Endothelial cell of umbilical vein (primary cell): Measurements from ENCODE around the gene TSHZ1. TPM values are rescaled to one million over a fixed set of nuclear protein-coding genes. Genes with fewer than 3 reads are reported as not detected.

Source experiments
- BruUV-seq: library from RNA; stranded (reverse); fragments of 400-500 nt; replicated peaks from 2 replicates; lab custom pipeline; 2021; lab: Mats Ljungman, UMichigan
- CTCF ChIA-PET: fragments of 300-600, 350-600 bp; sonication (Branson Sonifier 250); formaldehyde crosslinking; loops from one replicate; lab custom pipeline; 2021; ENCODE audit warnings: antibody characterized with exemption, inconsistent platforms; lab: Charles Lee
- POLR2A ChIA-PET: fragments of 300-600, 350-600 bp; sonication (Branson Sonifier 250); formaldehyde crosslinking; loops from one replicate; lab custom pipeline; 2021; ENCODE audit warnings: antibody characterized with exemption, inconsistent platforms; lab: Charles Lee
- DNase-seq: peaks from one replicate; pipeline ENCODE4 v3.0.0-alpha.2; 2011; ENCODE audit warnings: low read depth, low spot score
- FAIRE-seq: peaks from 2 replicates; lab custom pipeline; 2011; peaks lifted over from hg19 to GRCh38; lab: Jason Lieb, UNC
- H2AFZ ChIP-seq: 2 replicates; pipeline ENCODE4 v1.6.0; 2012; ENCODE audit warnings: low read depth, low read length, control low read depth, inconsistent platforms
- H3K27ac ChIP-seq: 2 replicates; pipeline ENCODE4 v1.5.1; 2011; ENCODE audit warnings: low read depth, mild to moderate bottlenecking, control low read depth, low read length, moderate library complexity; ENCODE audit not compliant: insufficient read depth
- H3K27me3 ChIP-seq, 2 experiments: 2 replicates each; pipeline versions ENCODE4 v1.6.0 to v1.6.1; 2011; ENCODE audit warnings: low read length in 2 of 2, mixed read lengths in 1 of 2; ENCODE audit not compliant: control insufficient read depth in 2 of 2, insufficient read depth in 2 of 2
- H3K36me3 ChIP-seq, 2 experiments: 2 replicates in 1 of 2; 3 replicates in 1 of 2; pipeline ENCODE4 v1.5.1; 2011; ENCODE audit warnings: low read length in 2 of 2, mild to moderate bottlenecking in 1 of 2, moderate library complexity in 1 of 2; ENCODE audit not compliant: control insufficient read depth in 2 of 2, insufficient read depth in 2 of 2; ENCODE audit errors: extremely low read depth in 1 of 2
- H3K4me1 ChIP-seq: 3 replicates; pipeline ENCODE4 v1.5.1; 2011; ENCODE audit warnings: mild to moderate bottlenecking, low read length; ENCODE audit not compliant: control insufficient read depth, insufficient read depth; ENCODE audit errors: extremely low read depth
- H3K4me2 ChIP-seq: 2 replicates; pipeline ENCODE4 v1.6.1; 2011; ENCODE audit warnings: low read length, control low read depth, mixed read lengths; ENCODE audit not compliant: insufficient read depth
- H3K4me3 ChIP-seq, 3 experiments: fragments of 200-600 bp in 1 of 3; sonication (generic), shearing (Covaris generic) in 1 of 3; replicated peaks in 1 of 3; 2 replicates each; pipeline ENCODE4 v1.5.1; 2011 to 2016; ENCODE audit warnings: control low read depth in 3 of 3, low read length in 3 of 3, mild to moderate bottlenecking in 2 of 3, inconsistent platforms in 1 of 3, low read depth in 1 of 3, moderate library complexity in 1 of 3; ENCODE audit not compliant: insufficient read depth in 1 of 3
- H3K79me2 ChIP-seq: 2 replicates; pipeline ENCODE4 v1.6.0; 2012; ENCODE audit warnings: low read length, inconsistent platforms; ENCODE audit not compliant: control insufficient read depth, insufficient read depth
- H3K9ac ChIP-seq: replicated peaks from 2 replicates; pipeline ENCODE3; 2011; ENCODE audit warnings: low read length, control low read depth; ENCODE audit not compliant: insufficient read depth; ENCODE audit errors: extremely low read depth
- H3K9me1 ChIP-seq: replicated peaks from 3 replicates; pipeline ENCODE4 v1.6.0; 2011; ENCODE audit warnings: mild to moderate bottlenecking, low read length; ENCODE audit not compliant: control insufficient read depth, insufficient read depth; ENCODE audit errors: extremely low read depth
- H3K9me3 ChIP-seq: replicated peaks from 2 replicates; pipeline ENCODE4 v1.5.1; 2012; ENCODE audit warnings: low read length, inconsistent platforms; ENCODE audit not compliant: control insufficient read depth, insufficient read depth
- H4K20me1 ChIP-seq: replicated peaks from 2 replicates; pipeline ENCODE3; 2011; ENCODE audit warnings: mild to moderate bottlenecking, low read length; ENCODE audit not compliant: control insufficient read depth, insufficient read depth; ENCODE audit errors: extremely low read depth
- FOS ChIP-seq: IDR thresholded peaks from 2 replicates; pipeline ENCODE4 v1.6.1; 2011; ENCODE audit warnings: mild to moderate bottlenecking, low read length, moderate library complexity, borderline replicate concordance; ENCODE audit not compliant: insufficient read depth
- GATA2 ChIP-seq: IDR thresholded peaks from 2 replicates; pipeline ENCODE4 v1.7.0; 2011; ENCODE audit warnings: low read depth, mild to moderate bottlenecking, moderate library complexity, mixed read lengths, low read length; ENCODE audit not compliant: insufficient read length, insufficient read depth
- JUN ChIP-seq: IDR thresholded peaks from 2 replicates; pipeline ENCODE4 v1.6.1; 2011; ENCODE audit warnings: borderline replicate concordance, low read depth; ENCODE audit not compliant: insufficient read length, insufficient read depth
- MAX ChIP-seq: IDR thresholded peaks from 2 replicates; pipeline ENCODE4 v1.6.1; 2011; ENCODE audit not compliant: insufficient read depth, insufficient read length
- dilution Hi-C: fragments of 300-500 bp; cut with MboI; formaldehyde crosslinking; loops from one replicate; pipeline ENCODE4 v1.15.0; 2019; ENCODE audit warnings: low sequenced_read_pairs; ENCODE audit not compliant: extremely low pct_ligation_motif_present
- intact Hi-C: fragments of 100-400 bp; cut with micrococcal nuclease; formaldehyde crosslinking; loops from one replicate; pipeline ENCODE4 v1.10.0; 2022
- polyA plus RNA-seq, 4 experiments: library from polyadenylated mRNA; depleted of rRNA in 3 of 4; stranded (reverse) in 3 of 4; unstranded in 1 of 4; fragments of >200 nt; gene quantifications; 2 replicates each; pipeline versions ENCODE4 v1.2.1 to v1.2.3, GENCODE V29; 2011 to 2012; ENCODE audit warnings: missing spikeins in 1 of 4
- total RNA-seq: library from RNA; stranded (reverse); gene quantifications from 2 replicates; pipeline ENCODE4 v1.2.3, GENCODE V29; 2021

Gene TSHZ1
- total and polyA plus RNA-seq, 2 donors (not counting 3 experiments of a cell fraction or from before 2014, with no cell fraction given): 4.2 to 10.2 TPM

GRCh38 chr18:75201282-75202270 is 9.0 kb upstream of the TSHZ1 start:
- no peaks in the 10 kb centered on the region for H3K9me1 ChIP-seq
- peak; percentile 39 for TF ChIP-seq JUN
- TF ChIP-seq GATA2: no peak
- no peak for TF ChIP-seq FOS
- TF ChIP-seq MAX: no peak

More at GRCh38 chr18:75201282-75202270, 9.0 kb upstream of the TSHZ1 start:
- DNase-seq: peak; percentile 78
- no peaks in the 10 kb centered on the region for H4K20me1 ChIP-seq
- H2AFZ ChIP-seq: peak overlapping the region; percentile 27
- intact Hi-C loops: loop anchor here (10.0 kb wide), 2 partner anchors 367 to 707 kb away; partner anchors contain the start of gene CNDP2
- no peak for FAIRE-seq
- no peak overlapping the region for H3K9ac ChIP-seq
- no peak overlapping the region for H3K4me3 ChIP-seq
- H3K4me2 ChIP-seq: peak overlapping the region; percentile 14
- no TSS peak for BruUV-seq
- peaks cover 48% of the 10 kb centered on the region for H3K79me2 ChIP-seq
- ChIA-PET POLR2A (no interaction called here), CTCF (interaction anchor here (1.0 kb wide), 1 partner anchor 279 kb away, joined by 3 read pairs; no protein-coding TSS in a partner anchor)
- peak overlapping the region; percentile 53 for H3K27ac ChIP-seq
- H3K36me3 ChIP-seq: peaks cover 0 to 7% of the 10 kb centered on the region in 2 experiments
- no peaks in the 10 kb centered on the region for H3K9me3 ChIP-seq
- peaks cover 33% of the 10 kb centered on the region for H3K4me1 ChIP-seq
- no peaks in the 10 kb centered on the region for H3K27me3 ChIP-seq
- dilution Hi-C loops: no loop called here
